Fibroblast of the aortic adventitia (primary cell): ENCODE data around the gene SRGAP3. TPM values are rescaled to one million over a fixed set of nuclear protein-coding genes. Genes with fewer than 3 reads are reported as not detected.

Experiments used
- DNase-seq: peaks from one replicate; pipeline ENCODE4 v3.0.0-alpha.2; 2010; ENCODE audit warnings: low read depth
- H3K4me3 ChIP-seq: 2 replicates; pipeline ENCODE4 v1.5.1; 2011; ENCODE audit warnings: low read depth, mild to moderate bottlenecking, control low read depth, low read length, moderate library complexity
- total RNA-seq: library from RNA; depleted of rRNA; stranded (reverse); fragments of >200 nt; gene quantifications from 2 replicates; pipeline ENCODE4 v1.2.3, GENCODE V29; 2012; ENCODE audit warnings: low replicate concordance
- TF ChIP-seq, protein P1 (sequence below): IDR thresholded peaks from 2 replicates; pipeline ENCODE4 v1.5.1; 2011; ENCODE audit warnings: mild to moderate bottlenecking, low read length, control low read depth, inconsistent platforms; ENCODE audit not compliant: insufficient read depth

Gene SRGAP3
- total RNA-seq, 1 donor, result 4.6 TPM

GRCh38 chr3:9022305-9023225 lies 226.9 kb downstream of the SRGAP3 start:
- H3K4me3 ChIP-seq, result no peak overlapping the region
- TF ChIP-seq, protein P1, sequence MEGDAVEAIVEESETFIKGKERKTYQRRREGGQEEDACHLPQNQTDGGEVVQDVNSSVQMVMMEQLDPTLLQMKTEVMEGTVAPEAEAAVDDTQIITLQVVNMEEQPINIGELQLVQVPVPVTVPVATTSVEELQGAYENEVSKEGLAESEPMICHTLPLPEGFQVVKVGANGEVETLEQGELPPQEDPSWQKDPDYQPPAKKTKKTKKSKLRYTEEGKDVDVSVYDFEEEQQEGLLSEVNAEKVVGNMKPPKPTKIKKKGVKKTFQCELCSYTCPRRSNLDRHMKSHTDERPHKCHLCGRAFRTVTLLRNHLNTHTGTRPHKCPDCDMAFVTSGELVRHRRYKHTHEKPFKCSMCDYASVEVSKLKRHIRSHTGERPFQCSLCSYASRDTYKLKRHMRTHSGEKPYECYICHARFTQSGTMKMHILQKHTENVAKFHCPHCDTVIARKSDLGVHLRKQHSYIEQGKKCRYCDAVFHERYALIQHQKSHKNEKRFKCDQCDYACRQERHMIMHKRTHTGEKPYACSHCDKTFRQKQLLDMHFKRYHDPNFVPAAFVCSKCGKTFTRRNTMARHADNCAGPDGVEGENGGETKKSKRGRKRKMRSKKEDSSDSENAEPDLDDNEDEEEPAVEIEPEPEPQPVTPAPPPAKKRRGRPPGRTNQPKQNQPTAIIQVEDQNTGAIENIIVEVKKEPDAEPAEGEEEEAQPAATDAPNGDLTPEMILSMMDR, result no peak
- DNase-seq, result no peak

DNA sequence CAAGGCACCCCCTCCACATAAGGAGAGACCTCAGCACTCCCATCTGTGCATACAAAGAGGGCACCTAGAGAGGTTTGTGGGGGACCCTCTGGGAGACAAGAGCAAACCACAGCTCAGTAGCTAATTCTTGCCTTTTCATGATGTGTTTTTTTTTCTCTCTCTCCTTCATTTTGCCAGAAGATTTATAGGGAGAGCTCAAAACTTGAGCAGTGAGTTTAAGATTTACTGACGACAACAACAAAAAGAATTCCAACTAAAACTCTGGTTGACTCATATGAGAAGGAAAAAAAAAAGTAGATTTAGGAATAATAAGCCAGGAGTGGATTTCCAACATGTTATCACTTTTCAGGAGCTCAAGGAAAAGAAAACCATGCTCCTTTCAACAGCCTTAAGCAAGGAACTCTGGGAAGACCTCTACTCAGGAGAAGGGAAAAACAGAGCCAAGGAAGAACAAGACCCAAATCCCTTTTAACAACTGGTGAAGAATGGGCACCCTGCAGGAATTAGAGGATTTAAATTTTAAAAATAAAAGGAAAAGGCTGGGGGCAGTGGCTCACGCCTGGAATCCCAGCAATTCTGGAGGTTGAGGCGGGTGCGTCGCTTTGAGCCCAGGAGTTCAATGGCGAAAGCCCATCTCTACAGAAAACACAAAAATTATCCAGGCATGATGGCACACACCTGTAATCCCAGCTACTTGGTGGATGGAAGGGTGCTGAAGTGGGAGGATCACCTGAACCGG lies 228.0 kb downstream of the SRGAP3 start:
- DNase-seq, result peak; percentile 8
- TF ChIP-seq, protein P1, result no peak
- no peak overlapping the region for H3K4me3 ChIP-seq

GRCh38 chr3:9020426-9020825 lies 229.0 kb downstream of the SRGAP3 start:
- H3K4me3 ChIP-seq, result no peak overlapping the region
- TF ChIP-seq, protein P1, result no peak
- DNase-seq, result no peak

- TF ChIP-seq, protein P1, result no peak
- H3K4me3 ChIP-seq, result no peak overlapping the region
- no peak for DNase-seq
Observed at GRCh38 chr3:9019259-9019961, 230.0 kb downstream of the SRGAP3 start.

DNA sequence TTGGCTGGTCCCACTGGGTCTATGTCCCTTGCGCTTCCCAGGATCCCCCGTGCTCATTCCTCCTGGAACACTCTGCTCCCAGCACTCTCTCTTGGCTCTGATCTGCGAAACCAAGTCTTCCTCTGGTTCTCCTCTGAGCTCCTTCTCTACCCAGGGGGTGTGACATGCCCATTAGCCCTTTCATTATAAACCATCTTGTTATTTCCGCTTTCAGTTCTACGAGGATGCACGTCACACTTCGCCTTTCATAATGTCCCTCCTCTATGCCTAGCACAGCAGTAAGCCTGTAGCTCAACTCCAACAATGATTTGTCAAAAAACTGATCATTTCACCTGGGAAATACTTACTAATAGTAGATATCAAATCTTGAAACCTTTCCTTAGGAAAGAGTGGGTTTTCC lies 234.2 kb downstream of the SRGAP3 start:
- no peak for DNase-seq
- TF ChIP-seq, protein P1, result no peak
- H3K4me3 ChIP-seq, result no peak overlapping the region

DNA sequence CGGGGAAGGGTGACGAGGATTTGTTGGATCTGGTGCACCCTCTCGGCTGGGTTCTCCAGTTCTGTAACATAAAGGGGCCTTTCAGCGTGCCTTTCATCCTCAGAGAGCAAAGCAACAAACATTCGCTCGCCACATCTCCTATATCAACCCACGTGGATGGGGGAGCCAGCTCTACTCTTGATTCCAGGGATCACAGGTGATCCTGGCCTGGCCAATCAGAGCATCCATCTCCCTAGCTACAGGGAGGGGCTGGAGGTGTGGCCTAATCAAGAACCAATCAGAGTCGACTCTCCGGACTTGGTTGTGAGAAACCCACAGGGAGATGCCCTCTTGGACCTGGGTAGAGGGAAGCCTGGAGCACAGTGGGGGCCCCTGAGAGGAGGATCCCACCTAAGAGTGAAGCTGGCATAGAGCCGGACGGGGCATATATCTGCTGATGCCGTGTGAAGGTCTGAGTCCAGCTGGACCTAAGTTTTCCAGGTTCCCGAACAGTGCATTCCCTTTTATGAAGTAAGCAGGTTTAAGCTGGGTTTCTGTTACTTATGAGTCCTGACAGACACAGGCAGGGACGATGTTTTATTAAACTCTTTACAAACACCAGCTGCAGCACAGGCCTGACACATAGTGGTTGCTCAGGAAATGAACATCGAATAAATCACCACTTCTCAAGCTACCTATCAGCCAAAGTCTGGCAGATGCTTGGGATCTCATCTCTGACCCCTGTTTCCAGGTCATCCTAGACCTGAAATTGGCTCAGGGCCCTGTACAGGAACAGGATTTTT lies 235.5 kb downstream of the SRGAP3 start:
- no peak overlapping the region for H3K4me3 ChIP-seq
- DNase-seq, result peak; percentile 37
- TF ChIP-seq, protein P1, result peak; percentile 14
